Transverse colon (tissue), 4 donors: ENCODE measurements around the gene ANKRD34A. TPM values are rescaled to one million over a fixed set of nuclear protein-coding genes. Genes with fewer than 3 reads are reported as not detected.

Experiments used
- DNase-seq: peaks from one replicate; pipeline ENCODE4 v3.0.0-alpha.2; 2019
- H3K27ac ChIP-seq, 4 donors: fragments of 200-600 bp; sonication (generic); 2 replicates each; pipeline ENCODE4 v1.5.1; 2016 to 2018; ENCODE audit warnings: inconsistent platforms in 4 of 4
- H3K27me3 ChIP-seq: fragments of 200-600 bp; sonication (generic); 2 replicates; pipeline ENCODE4 v1.5.1; 2017; ENCODE audit warnings: inconsistent platforms
- H3K36me3 ChIP-seq, 4 donors: fragments of 200-600 bp; sonication (generic); 2 replicates each; pipeline ENCODE4 v1.5.1; 2017 to 2019; ENCODE audit warnings: inconsistent platforms in 4 of 4
- H3K4me1 ChIP-seq, 4 donors: fragments of 200-600 bp; sonication (generic); 2 replicates each; pipeline ENCODE4 v1.5.1; 2017 to 2020; ENCODE audit warnings: inconsistent platforms in 4 of 4
- H3K4me3 ChIP-seq, 4 donors: fragments of 200-600 bp; sonication (generic); 1 replicate in 1 of 4; 2 replicates in 3 of 4; pipeline versions ENCODE4 v1.5.1 to v1.6.1; 2017 to 2019; ENCODE audit warnings: inconsistent platforms in 4 of 4
- H3K9me3 ChIP-seq, 2 donors: fragments of 200-600 bp; sonication (generic); 2 replicates each; pipeline ENCODE4 v1.5.1; 2017 to 2019; ENCODE audit warnings: inconsistent platforms in 2 of 2
- CTCF ChIP-seq, 5 experiments: fragments of 200-600 bp in 3 of 5; fragments of 450-650 bp in 2 of 5; sonication (generic) in 3 of 5; IDR thresholded peaks; 1 replicate in 2 of 5; 2 replicates in 3 of 5; pipeline ENCODE4 v1.5.1; 2016 to 2017; ENCODE audit warnings: antibody characterized with exemption in 5 of 5, inconsistent platforms in 3 of 5, mild to moderate bottlenecking in 2 of 5, moderate library complexity in 1 of 5
- EP300 ChIP-seq: sonication (generic); formaldehyde crosslinking; IDR thresholded peaks from one replicate; pipeline ENCODE4 v1.6.1; 2017; ENCODE audit warnings: antibody characterized with exemption, low read depth
- POLR2A ChIP-seq: fragments of 450-650 bp; IDR thresholded peaks from one replicate; pipeline ENCODE4 v1.6.1; 2016; ENCODE audit warnings: antibody characterized with exemption, mild to moderate bottlenecking, moderate library complexity
- POLR2AphosphoS5 ChIP-seq, 3 donors: sonication (generic); formaldehyde crosslinking; IDR thresholded peaks; one replicate each; pipeline ENCODE4 v1.6.1; 2016; ENCODE audit warnings: antibody characterized with exemption in 3 of 3
- WGBS, 2 donors: methylation state at CpG; one replicate each; pipeline ENCODE4 v1.1.5; 2018; ENCODE audit warnings: low coverage in 1 of 2; 5-methylcytosine and 5-hydroxymethylcytosine counted together
- in situ Hi-C, 4 donors: fragments of 200-750 bp; cut with MboI; loops; one replicate each; pipeline versions ENCODE4 v1.15.0 to v1.15.1; 2017; ENCODE audit warnings: low sequenced_read_pairs in 3 of 4, low pct_ligation_motif_present in 1 of 4, low pct_unique_long_range_greater_than_20kb in 1 of 4
- intact Hi-C: fragments of 100-400 bp; cut with DNase I; formaldehyde crosslinking; loops from one replicate; pipeline ENCODE4 v1.15.1; 2023; ENCODE audit warnings: low total_unique reads
- total RNA-seq, 4 donors: library from RNA; depleted of rRNA; stranded (reverse); fragments of >200 nt; gene quantifications; one replicate each; pipeline ENCODE4 v1.1.0, GENCODE V29; 2016

Gene ANKRD34A
- total RNA-seq, 4 donors from 2014 or later = 0.41 to 4.1 (median 0.64) TPM; not detected in 1

DNA sequence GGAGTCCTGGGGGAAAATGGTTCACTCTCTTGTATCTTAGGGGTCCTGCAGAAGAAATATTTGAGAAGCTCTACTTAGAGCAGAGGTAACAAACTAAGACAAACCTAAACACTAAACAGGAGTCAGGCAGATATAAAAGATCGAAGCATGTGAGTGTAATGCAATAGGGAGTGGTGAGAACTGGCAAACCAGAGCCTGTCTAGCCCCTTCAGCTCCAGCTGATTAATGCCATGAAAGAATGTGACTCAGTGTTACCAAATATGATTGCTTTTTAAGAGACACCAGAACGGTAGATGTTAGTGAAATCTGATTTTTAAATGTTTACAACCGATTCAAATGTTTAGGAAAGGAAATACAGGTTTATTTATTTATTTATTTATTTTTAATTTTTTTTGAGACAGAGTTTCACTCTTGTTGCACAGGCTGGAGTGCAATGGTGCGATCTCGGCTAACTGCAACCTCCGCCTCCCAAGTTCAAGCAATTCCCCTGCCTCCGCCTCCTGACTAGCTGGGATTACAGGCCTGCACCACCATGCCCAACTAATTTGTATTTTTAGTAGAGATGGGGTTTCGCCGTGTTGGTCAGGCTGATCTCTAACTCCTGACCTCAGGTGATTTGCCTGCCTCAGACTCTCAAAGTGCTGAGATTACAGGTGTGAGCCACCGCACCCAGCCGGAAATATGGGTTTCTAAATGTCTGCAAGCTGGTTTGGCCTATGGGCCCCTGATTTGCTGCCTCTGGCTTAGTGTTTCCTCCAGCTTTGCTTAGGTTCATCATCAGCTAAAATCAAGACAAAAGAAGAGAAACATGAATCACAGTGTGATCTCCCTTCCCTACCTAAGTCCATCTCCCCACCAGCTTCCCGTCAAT lies 19.8 kb upstream of the ANKRD34A start:
- H3K4me1 ChIP-seq = peaks cover 64 to 72% (median 68%) of the 10 kb centered on the region in 4 donors
- in situ Hi-C loops = no loop called here
- TF ChIP-seq POLR2AphosphoS5 (IDR thresholded peaks at IDR 0.05) (no peak), CTCF (IDR thresholded peaks at IDR 0.05) (no peak), EP300 (no peak), POLR2A (no peak)

DNA sequence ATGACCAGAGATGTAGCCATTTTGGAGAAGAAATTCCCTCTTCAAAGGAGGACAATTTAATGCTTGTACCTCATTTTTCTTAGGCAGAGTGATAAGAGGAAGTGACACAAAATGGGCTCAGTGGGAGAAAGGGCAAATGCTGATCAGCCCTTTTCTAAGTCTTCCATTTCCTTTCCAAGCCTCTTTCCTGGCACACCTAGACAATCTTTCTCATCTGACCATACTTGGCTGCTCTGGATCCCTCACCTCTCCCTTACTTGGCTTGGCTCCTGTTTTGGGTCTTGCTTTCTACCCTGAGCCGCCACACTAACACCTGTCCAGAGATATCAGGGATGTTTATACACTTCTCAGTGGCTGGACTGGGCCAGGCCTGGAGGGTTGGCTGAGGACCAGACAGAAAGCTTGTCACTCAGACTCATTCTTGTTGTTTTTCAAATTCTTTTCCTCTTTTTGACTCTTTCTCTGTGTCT lies 18.9 kb upstream of the ANKRD34A start:
- in situ Hi-C loops = no loop called here
- no peak overlapping the region for H3K4me3 ChIP-seq

More for the DNA sequence above, 19.8 kb upstream of the ANKRD34A start:
- Histone ChIP-seq H3K27ac (peak overlapping the region; percentile 97 to 99 (median 98)), H3K4me3 (no peak overlapping the region), H3K9me3 (no peaks in the 10 kb centered on the region), H3K27me3 (no peaks in the 10 kb centered on the region), H3K36me3 (no peaks in the 10 kb centered on the region)
- WGBS, 2 donors = 65 to 83% methylated on average over 7 to 12 of the region's 12 CpGs
- DNase-seq = peak; percentile 73
- intact Hi-C loops = no loop called here

DNA sequence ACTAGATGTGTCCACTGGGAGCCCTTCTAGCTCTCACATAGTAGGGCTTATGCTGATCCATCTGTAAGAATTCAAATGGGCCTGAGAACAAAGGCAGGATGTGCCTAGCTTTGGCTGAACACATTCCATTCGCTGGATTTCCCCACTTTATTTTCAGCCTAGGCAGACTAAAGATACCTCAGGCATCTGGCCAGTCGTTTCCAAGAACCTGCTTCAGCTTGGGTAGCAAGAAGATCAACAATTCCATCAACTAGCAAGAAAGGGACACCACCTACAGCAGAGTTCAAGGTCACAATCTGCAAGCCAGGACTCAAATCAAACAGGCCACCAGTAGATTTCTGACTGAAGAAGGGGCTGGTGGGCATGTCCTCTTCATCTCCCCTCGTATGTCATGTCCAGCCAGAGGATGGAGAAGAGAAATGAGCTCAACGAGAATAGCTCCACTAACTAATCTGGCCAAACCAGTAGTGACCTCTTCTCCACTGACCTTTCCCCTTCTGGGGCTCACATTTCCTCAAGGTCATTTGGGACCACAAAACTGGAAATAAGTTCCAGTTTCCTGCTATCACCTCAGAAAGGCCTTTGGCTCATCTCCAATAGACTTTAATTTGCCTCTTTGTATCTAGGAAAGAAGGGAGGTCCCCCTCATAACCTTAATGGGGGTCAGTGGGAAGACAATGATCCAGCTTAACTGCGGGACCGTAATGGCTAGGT lies 17.8 kb upstream of the ANKRD34A start:
- intact Hi-C loops (no loop called here), in situ Hi-C loops (no loop called here)
- TF ChIP-seq POLR2AphosphoS5 (IDR thresholded peaks at IDR 0.05) (peak; percentile 17 to 37 (median 26)), EP300 (no peak)
- Histone ChIP-seq H3K36me3 (no peaks in the 10 kb centered on the region), H3K9me3 (no peaks in the 10 kb centered on the region), H3K27ac (peak overlapping the region; percentile 97 to 99 (median 98)), H3K27me3 (no peaks in the 10 kb centered on the region), H3K4me1 (peaks cover 76 to 91% (median 81%) of the 10 kb centered on the region in 4 donors), H3K4me3 (no peak overlapping the region)
- no peak for DNase-seq
- 77 to 82% methylated on average over 3 to 6 of the region's 6 CpGs for WGBS, 2 donors

More for the DNA sequence above, 18.9 kb upstream of the ANKRD34A start:
- intact Hi-C loops = no loop called here
- Histone ChIP-seq H3K27ac (peak overlapping the region; percentile 97 to 99 (median 98)), H3K9me3 (no peaks in the 10 kb centered on the region), H3K4me1 (peaks cover 69 to 80% (median 77%) of the 10 kb centered on the region in 4 donors), H3K27me3 (no peaks in the 10 kb centered on the region), H3K36me3 (no peaks in the 10 kb centered on the region)
- WGBS, 2 donors = 50% methylated on average over 1 of the region's 1 CpG; no CpG with 5 or more reads in 1 of the 2 donors
- TF ChIP-seq EP300 (no peak), CTCF (IDR thresholded peaks at IDR 0.05) (no peak), POLR2AphosphoS5 (IDR thresholded peaks at IDR 0.05) (peak in 2 of 3 donors; percentile 36 to 69), POLR2A (peak; percentile 28)
- DNase-seq = peak; percentile 74

GRCh38 chr1:145980457-145980994 lies 16.2 kb upstream of the ANKRD34A start:
- Histone ChIP-seq H3K27me3 (no peaks in the 10 kb centered on the region), H3K36me3 (no peaks in the 10 kb centered on the region), H3K4me1 (peaks cover 69 to 82% (median 73%) of the 10 kb centered on the region in 4 donors), H3K9me3 (no peaks in the 10 kb centered on the region), H3K4me3 (no peak overlapping the region), H3K27ac (peak overlapping the region; percentile 97 to 99 (median 98))
- in situ Hi-C loops = no loop called here
- no peak for DNase-seq
- TF ChIP-seq CTCF (IDR thresholded peaks at IDR 0.05) = no peak
- TF ChIP-seq EP300 = no peak
- TF ChIP-seq POLR2AphosphoS5 (IDR thresholded peaks at IDR 0.05) = no peak
- TF ChIP-seq POLR2A = no peak
- WGBS, 2 donors = 92% methylated on average over 1 of the region's 1 CpG; no CpG with 5 or more reads in 1 of the 2 donors
- intact Hi-C loops = no loop called here
